Left ventricle myocardium inferior (tissue), 1 donor: ENCODE data around the gene NUBP2. TPM values are rescaled to one million over a fixed set of nuclear protein-coding genes. Genes with fewer than 3 reads are reported as not detected.

Source experiments
- DNase-seq: peaks from one replicate; pipeline ENCODE4 v3.0.0-alpha.2; 2020
- H3K27ac ChIP-seq: fragments of 200-600 bp; replicated peaks from 2 replicates; pipeline ENCODE4 v1.8.0; 2021
- H3K27me3 ChIP-seq: fragments of 200-600 bp; 2 replicates; pipeline ENCODE4 v1.8.0; 2021; ENCODE audit warnings: low read depth
- H3K36me3 ChIP-seq: fragments of 200-600 bp; 2 replicates; pipeline ENCODE4 v1.8.0; 2021
- H3K4me1 ChIP-seq: fragments of 200-600 bp; 2 replicates; pipeline ENCODE4 v1.8.0; 2021
- H3K4me3 ChIP-seq: fragments of 200-600 bp; 2 replicates; pipeline ENCODE4 v1.8.0; 2021; ENCODE audit warnings: mild to moderate bottlenecking, moderate library complexity
- H3K9me3 ChIP-seq: fragments of 200-600 bp; replicated peaks from 2 replicates; pipeline ENCODE4 v1.8.0; 2021
- intact Hi-C: fragments of 100-400 bp; cut with micrococcal nuclease; formaldehyde crosslinking; loops from one replicate; pipeline ENCODE4 v1.11.0; 2022
- total RNA-seq: library from RNA; stranded (reverse); fragmentation: NEBNext Ultra II Directional; extraction: Animal tissue kit (Norgen Biotek cat#: 25700); gene quantifications from one replicate; pipeline ENCODE4 v1.2.1, GENCODE V29; 2021
- TF ChIP-seq, protein P1 (sequence below): fragments of 200-600 bp; IDR thresholded peaks from 2 replicates; pipeline ENCODE4 v1.8.0; 2021; ENCODE audit warnings: antibody characterized with exemption, mild to moderate bottlenecking, borderline replicate concordance
- donor health status: DM: no; HTN: yes; CAD: no; lungs with severe emphysema.

The NUBP2 gene
- total RNA-seq, 1 donor from 2014 or later, result 36.2 TPM

- Histone ChIP-seq H3K4me3 (no peak overlapping the region), H3K36me3 (peaks cover 4% of the 10 kb centered on the region), H3K4me1 (no peaks in the 10 kb centered on the region), H3K27ac (no peak overlapping the region), H3K9me3 (peaks cover 8% of the 10 kb centered on the region), H3K27me3 (no peaks in the 10 kb centered on the region)
- DNase-seq, result no peak
- TF ChIP-seq, protein P1, sequence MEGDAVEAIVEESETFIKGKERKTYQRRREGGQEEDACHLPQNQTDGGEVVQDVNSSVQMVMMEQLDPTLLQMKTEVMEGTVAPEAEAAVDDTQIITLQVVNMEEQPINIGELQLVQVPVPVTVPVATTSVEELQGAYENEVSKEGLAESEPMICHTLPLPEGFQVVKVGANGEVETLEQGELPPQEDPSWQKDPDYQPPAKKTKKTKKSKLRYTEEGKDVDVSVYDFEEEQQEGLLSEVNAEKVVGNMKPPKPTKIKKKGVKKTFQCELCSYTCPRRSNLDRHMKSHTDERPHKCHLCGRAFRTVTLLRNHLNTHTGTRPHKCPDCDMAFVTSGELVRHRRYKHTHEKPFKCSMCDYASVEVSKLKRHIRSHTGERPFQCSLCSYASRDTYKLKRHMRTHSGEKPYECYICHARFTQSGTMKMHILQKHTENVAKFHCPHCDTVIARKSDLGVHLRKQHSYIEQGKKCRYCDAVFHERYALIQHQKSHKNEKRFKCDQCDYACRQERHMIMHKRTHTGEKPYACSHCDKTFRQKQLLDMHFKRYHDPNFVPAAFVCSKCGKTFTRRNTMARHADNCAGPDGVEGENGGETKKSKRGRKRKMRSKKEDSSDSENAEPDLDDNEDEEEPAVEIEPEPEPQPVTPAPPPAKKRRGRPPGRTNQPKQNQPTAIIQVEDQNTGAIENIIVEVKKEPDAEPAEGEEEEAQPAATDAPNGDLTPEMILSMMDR, result no peak
- intact Hi-C loops, result no loop called here
These were observed 17.9 kb downstream of the NUBP2 start for GRCh38 chr16:1800701-1801100.

DNA sequence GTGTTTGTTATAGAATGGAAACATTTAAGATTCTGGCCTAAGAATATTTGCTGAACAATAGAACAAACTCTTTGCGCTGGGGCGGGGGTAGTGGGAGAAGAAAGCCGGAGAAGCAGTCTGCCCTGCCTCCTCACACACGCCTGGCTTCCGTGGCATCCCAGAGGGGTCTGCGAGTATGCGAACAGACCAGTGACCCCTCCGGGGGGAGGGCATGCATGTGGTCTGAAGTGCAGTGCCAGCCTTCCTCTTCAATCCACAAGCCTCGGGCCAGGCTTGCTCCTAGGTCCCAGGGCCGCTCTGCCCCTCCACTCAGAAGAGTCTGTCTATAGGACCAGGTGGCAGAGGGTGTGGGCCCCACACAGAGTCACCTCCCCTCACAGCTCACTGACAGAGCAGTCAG is 24.9 kb downstream of the NUBP2 start:
- TF ChIP-seq, protein P1, result no peak
- no peaks in the 10 kb centered on the region for H3K4me1 ChIP-seq
- H3K9me3 ChIP-seq, result no peaks in the 10 kb centered on the region
- H3K4me3 ChIP-seq, result no peak overlapping the region
- no peak overlapping the region for H3K27ac ChIP-seq
- H3K27me3 ChIP-seq, result no peaks in the 10 kb centered on the region
- intact Hi-C loops, result no loop called here
- DNase-seq, result no peak
- H3K36me3 ChIP-seq, result peaks cover 47% of the 10 kb centered on the region

GRCh38 chr16:1808691-1809090 is 25.9 kb downstream of the NUBP2 start:
- intact Hi-C loops, result no loop called here
- peaks cover 52% of the 10 kb centered on the region for H3K36me3 ChIP-seq
- H3K27ac ChIP-seq, result no peak overlapping the region
- no peak overlapping the region for H3K4me3 ChIP-seq
- no peaks in the 10 kb centered on the region for H3K9me3 ChIP-seq
- no peaks in the 10 kb centered on the region for H3K4me1 ChIP-seq
- no peak for DNase-seq
- TF ChIP-seq, protein P1, result no peak
- H3K27me3 ChIP-seq, result no peaks in the 10 kb centered on the region

DNA sequence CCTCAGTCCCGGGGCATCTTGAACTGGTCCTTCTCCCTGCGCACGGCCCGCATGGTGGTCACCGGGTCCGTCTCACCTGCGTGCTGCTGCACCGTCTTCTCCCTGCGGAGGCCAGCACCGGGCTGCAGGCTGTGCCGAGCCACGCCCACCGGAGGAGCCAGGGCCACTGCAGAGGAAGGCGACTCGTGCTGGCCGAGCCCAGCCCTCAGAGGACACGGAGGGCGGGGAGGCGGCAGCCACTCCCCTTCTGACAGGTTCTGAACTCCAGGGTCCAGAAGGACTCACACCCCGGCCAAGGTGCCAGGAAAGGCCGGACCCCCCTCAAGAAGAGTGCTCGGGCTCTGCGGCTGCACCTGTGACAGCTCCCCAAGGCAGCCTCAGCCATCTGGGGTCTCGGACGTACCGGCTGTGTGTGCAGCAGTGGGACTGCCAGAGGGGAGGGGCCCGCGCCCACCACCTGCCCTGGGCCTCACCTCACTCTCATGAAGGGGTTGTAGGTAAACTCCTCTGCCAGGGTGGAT is 26.6 kb downstream of the NUBP2 start:
- DNase-seq, result no peak
- H3K36me3 ChIP-seq, result peaks cover 58% of the 10 kb centered on the region
- TF ChIP-seq, protein P1, result no peak
- H3K27ac ChIP-seq, result no peak overlapping the region
- no peaks in the 10 kb centered on the region for H3K27me3 ChIP-seq
- intact Hi-C loops, result no loop called here
- no peaks in the 10 kb centered on the region for H3K4me1 ChIP-seq
- H3K4me3 ChIP-seq, result no peak overlapping the region
- no peaks in the 10 kb centered on the region for H3K9me3 ChIP-seq

DNA sequence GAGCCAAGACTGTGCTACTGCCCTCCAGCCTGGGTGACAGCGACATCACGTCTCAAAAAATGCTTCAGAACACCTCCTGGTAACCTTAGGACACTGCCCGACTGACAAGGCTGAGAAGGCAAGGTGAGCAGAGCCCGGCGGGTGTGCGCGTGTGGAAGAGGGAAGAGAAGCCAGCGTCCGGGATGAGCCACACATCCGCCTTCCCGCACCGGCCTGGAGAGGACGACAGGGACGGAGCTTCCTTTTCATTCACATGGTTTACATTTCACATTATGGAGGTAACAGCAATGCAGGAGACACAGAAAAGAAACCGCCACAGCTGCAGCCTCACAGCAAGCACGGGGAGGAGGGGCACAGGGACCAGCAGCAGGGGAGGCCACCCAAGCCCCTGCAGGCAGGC is 27.3 kb downstream of the NUBP2 start:
- TF ChIP-seq, protein P1, result no peak

More for the DNA sequence above, 27.3 kb downstream of the NUBP2 start:
- intact Hi-C loops, result no loop called here
- peaks cover 65% of the 10 kb centered on the region for H3K36me3 ChIP-seq
- H3K27me3 ChIP-seq, result no peaks in the 10 kb centered on the region
- H3K27ac ChIP-seq, result no peak overlapping the region
- H3K9me3 ChIP-seq, result no peaks in the 10 kb centered on the region
- H3K4me1 ChIP-seq, result no peaks in the 10 kb centered on the region
- DNase-seq, result no peak
- no peak overlapping the region for H3K4me3 ChIP-seq
